ENCODE results near the gene ZCWPW2.

ZCWPW2 gene, protein sequence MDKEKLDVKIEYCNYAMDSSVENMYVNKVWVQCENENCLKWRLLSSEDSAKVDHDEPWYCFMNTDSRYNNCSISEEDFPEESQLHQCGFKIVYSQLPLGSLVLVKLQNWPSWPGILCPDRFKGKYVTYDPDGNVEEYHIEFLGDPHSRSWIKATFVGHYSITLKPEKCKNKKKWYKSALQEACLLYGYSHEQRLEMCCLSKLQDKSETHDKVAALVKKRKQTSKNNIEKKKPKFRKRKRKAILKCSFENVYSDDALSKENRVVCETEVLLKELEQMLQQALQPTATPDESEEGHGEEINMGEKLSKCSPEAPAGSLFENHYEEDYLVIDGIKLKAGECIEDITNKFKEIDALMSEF

GRCh38 chr3:28348629-28349468, at the start of gene ZCWPW2, which contains the start of gene AZI2:
Gene ZCWPW2 (plus strand): TSS chr3:28348721. CDS start chr3:28413069, 64,348 bp downstream.
Gene AZI2 (minus strand): TSS chr3:28348824. CDS start chr3:28340617, 8,207 bp downstream.
- in situ Hi-C loops (cut with MboI; ENCODE audit: low sequenced_read_pairs), result no loop called here

DNA sequence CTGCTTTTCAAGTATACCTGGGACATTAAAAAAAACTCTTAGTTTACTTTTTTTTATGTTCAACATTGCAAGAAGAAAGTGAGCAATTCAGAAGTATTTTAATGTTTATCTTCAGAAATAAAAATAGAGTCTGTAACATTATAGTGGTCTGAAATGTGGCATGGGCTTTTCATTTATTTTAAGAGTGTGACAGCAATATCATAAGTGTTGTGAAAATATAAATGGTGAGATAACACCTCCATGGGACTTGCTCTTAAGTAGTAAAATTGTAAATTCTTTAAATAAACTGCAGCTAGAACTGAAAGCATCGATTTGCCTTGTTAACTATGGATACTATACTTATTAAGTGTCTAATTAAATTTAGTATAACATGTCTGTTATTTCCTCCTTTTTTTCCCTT, 48.8 kb upstream of the ZCWPW2 start:
- in situ Hi-C loops (cut with MboI; ENCODE audit: low sequenced_read_pairs), result loop anchor here (25.0 kb wide), 1 partner anchor 587 kb away; the partner anchor contains the start of gene EOMES

- in situ Hi-C loops (cut with MboI; ENCODE audit: low sequenced_read_pairs), result loop anchor here (25.0 kb wide), 1 partner anchor 588 kb away; the partner anchor contains the start of gene EOMES
Measured at GRCh38 chr3:28300345-28300962, 48.1 kb upstream of the ZCWPW2 start.

- in situ Hi-C loops (cut with MboI; ENCODE audit: low sequenced_read_pairs), result loop anchor here (25.0 kb wide), 1 partner anchor 589 kb away; the partner anchor contains the start of gene EOMES
Measured at GRCh38 chr3:28301688-28302087, 46.8 kb upstream of the ZCWPW2 start.

- in situ Hi-C loops (cut with MboI; ENCODE audit: low sequenced_read_pairs), result loop anchor here (25.0 kb wide), 1 partner anchor 596 kb away; the partner anchor contains the start of gene EOMES
Measured at GRCh38 chr3:28308196-28308595, 40.3 kb upstream of the ZCWPW2 start.

GRCh38 chr3:28315711-28316110, 32.8 kb upstream of the ZCWPW2 start:
- in situ Hi-C loops (cut with MboI; ENCODE audit: low sequenced_read_pairs), result loop anchor here (25.0 kb wide), 1 partner anchor 603 kb away; the partner anchor contains the start of gene EOMES

GRCh38 chr3:28316226-28316625, 32.3 kb upstream of the ZCWPW2 start:
- in situ Hi-C loops (cut with MboI; ENCODE audit: low sequenced_read_pairs), result loop anchor here (25.0 kb wide), 1 partner anchor 604 kb away; the partner anchor contains the start of gene EOMES

DNA sequence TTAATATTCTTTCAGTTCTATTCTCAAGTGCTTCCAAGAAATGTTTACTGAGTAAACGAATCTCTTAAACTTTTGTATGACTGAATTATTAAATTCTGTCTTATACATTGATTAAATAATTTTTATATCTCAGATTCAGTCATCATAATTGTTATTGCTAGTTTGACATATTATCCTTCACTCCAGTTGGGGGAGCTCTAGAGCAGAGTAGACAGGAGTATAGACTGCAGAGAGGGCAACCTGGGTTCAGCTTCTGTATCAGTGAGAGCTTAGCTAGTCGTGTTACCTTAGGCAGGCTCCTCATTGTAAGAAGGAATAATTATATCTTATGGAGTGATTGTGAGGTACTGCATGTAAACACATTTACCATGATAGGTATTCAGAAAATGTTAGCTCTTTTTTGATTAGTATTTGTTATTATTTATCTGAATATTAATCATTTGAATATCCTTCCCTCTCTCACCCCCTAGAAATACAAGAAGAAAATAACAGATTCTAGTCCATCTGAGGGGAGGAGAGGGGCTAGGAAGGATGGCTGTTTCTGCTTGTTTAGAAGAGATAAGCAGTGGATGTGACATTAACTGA, 31.0 kb upstream of the ZCWPW2 start:
- in situ Hi-C loops (cut with MboI; ENCODE audit: low sequenced_read_pairs), result loop anchor here (25.0 kb wide), 1 partner anchor 605 kb away; the partner anchor contains the start of gene EOMES

DNA sequence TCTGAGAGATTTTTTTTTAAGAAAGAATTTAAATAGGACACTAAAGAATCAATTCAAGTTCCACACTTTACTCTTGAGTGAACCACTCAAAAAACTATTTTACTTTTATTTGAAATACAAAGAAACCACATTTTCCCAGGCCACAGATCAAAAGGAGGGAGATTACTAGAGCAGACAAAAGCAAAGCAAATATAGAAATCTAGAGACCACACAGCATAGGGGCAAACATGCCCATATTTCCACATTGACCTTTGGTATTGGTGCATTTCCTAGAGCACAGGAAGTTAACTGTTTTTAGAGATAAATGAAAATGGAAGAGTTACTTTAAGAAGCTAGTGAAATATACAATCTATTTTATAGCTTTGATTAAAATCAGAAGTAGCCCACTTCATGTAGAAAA, 27.5 kb upstream of the ZCWPW2 start:
- in situ Hi-C loops (cut with MboI; ENCODE audit: low sequenced_read_pairs), result loop anchor here (25.0 kb wide), 1 partner anchor 609 kb away; the partner anchor contains the start of gene EOMES

- in situ Hi-C loops (cut with MboI; ENCODE audit: low sequenced_read_pairs), result loop anchor here (25.0 kb wide), 1 partner anchor 610 kb away; the partner anchor contains the start of gene EOMES
Measured at GRCh38 chr3:28322464-28322863, 26.1 kb upstream of the ZCWPW2 start.

GRCh38 chr3:28326458-28326926, 22.0 kb upstream of the ZCWPW2 start:
- in situ Hi-C loops (cut with MboI; ENCODE audit: low sequenced_read_pairs), result no loop called here

GRCh38 chr3:28328188-28329151, 20.1 kb upstream of the ZCWPW2 start:
- in situ Hi-C loops (cut with MboI; ENCODE audit: low sequenced_read_pairs), result no loop called here

DNA sequence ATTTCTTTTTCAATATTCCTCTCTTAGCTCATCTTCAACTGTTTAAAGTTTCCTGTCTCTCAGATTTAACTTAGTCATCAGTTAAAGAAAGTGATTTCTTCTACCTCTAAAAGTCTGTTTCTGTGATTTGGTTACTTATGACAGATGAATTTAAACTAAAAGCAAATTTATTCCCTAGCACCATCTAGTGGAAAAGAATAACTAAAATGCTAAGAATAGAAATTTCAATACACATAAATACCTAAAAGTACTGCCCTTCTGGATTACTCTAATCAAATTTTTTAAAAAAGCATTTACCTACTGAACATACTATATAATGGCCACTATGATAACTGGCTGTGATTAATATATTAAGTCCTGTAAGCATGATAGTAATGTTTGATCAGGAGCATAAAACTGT, 14.0 kb upstream of the ZCWPW2 start:
- in situ Hi-C loops (cut with MboI; ENCODE audit: low sequenced_read_pairs), result no loop called here

DNA sequence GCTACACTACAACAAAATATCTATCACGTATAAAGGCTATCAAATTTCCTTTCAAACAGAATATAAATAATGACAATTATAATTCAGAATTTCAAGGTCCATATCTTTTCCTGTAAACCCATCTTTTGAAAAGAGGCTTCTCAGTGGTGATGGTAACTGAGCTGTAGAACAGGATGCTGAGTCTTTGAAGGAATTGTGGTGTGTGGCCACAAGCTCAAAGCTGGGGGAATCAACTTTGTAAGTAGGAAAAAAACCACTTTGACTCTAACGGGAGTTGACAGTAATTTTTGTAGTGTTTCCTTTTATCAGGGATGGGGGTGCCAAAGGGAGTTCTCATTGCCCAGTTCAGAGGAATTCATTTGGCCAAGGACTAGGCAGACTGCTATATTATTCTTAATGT, 13.3 kb upstream of the ZCWPW2 start:
- in situ Hi-C loops (cut with MboI; ENCODE audit: low sequenced_read_pairs), result no loop called here

DNA sequence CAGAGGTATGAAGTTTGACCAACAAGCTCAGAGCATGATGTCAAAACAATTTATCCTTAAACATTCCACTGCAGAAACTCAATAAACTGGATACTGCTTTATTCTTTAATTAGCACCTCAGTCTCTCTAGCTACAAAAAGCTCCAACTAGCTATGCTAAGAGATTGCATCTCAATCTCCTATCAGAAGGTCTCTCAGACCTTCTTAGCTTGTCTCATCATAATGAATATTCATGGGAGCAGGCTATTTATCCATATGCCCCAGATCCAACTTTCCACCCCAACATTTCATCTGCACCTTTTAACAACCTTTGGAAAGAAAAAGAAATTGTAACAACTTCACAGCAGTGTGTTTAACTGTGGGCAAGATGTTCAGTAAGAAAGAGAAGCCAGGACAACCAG, 11.3 kb upstream of the ZCWPW2 start:
- in situ Hi-C loops (cut with MboI; ENCODE audit: low sequenced_read_pairs), result no loop called here

DNA sequence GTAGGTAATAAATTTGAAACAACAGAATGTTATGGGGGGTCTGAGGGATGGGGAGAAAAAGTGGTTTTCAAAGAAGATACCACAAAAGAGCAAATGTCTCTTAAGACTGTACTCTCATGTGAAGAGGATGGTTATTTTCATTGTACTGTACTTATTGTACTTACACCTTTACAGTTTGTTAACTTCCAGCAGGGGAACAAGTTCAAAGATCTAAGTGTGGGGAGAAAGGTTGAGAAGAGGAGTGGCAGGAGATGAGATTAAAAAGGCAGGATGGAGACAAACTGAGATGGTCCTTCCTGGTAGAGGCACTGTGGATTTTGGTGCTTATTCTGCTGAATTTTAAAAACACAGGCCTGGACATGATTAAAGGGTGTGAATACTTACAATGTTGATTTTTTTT, 5.4 kb upstream of the ZCWPW2 start:
- in situ Hi-C loops (cut with MboI; ENCODE audit: low sequenced_read_pairs), result no loop called here

DNA sequence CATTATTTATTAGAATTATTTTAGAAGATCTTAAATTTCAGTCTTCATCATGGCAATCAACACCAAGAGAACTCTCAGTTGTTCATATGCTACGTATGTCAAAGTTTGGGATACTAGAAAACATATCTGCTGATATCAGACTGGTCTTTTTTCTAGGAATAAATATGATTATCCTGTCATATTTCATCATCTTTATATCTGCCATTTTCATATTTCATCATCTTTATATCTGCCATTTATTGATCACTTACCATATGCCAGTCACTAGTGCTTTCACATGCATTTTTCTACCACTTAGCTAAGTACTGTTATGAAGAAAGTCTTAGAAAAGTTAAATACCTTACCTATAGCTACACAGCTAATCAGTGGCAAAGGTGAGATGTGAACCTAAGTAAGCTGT, 2.8 kb upstream of the ZCWPW2 start:
- in situ Hi-C loops (cut with MboI; ENCODE audit: low sequenced_read_pairs), result no loop called here

- in situ Hi-C loops (cut with MboI; ENCODE audit: low sequenced_read_pairs), result no loop called here
Measured at GRCh38 chr3:28347374-28348264, 902 bp upstream of the ZCWPW2 start.
